ENCODE results near the gene ZNF646.
A peak's percentile ranks its signal among the peaks of the same experiment; 100 is the strongest.

Gene ZNF646

DNA sequence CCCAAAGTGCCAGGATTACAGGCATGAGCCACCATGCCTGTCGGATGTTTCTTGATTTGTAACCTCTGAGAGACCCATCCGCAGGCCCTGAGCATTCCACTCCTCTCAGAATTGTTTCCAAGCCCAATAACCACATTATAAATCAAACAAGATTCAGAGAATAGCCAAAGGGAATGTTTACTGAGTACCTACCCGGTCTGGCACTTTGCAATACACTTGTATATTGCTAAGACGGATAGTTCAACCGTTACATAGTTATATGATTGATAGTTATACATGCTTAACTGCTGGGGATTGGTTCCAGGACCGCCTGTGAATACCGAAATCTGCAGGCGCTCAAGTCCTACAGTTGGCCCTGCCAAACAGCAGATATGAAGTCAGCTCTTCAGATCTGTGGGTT is 40.2 kb downstream of the ZNF646 start:
- no peak overlapping the region for H3K4me3 ChIP-seq (replicated peaks; ENCODE audit: low read depth, low read length)
- TF ChIP-seq, protein P1, sequence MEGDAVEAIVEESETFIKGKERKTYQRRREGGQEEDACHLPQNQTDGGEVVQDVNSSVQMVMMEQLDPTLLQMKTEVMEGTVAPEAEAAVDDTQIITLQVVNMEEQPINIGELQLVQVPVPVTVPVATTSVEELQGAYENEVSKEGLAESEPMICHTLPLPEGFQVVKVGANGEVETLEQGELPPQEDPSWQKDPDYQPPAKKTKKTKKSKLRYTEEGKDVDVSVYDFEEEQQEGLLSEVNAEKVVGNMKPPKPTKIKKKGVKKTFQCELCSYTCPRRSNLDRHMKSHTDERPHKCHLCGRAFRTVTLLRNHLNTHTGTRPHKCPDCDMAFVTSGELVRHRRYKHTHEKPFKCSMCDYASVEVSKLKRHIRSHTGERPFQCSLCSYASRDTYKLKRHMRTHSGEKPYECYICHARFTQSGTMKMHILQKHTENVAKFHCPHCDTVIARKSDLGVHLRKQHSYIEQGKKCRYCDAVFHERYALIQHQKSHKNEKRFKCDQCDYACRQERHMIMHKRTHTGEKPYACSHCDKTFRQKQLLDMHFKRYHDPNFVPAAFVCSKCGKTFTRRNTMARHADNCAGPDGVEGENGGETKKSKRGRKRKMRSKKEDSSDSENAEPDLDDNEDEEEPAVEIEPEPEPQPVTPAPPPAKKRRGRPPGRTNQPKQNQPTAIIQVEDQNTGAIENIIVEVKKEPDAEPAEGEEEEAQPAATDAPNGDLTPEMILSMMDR (IDR thresholded peaks at IDR 0.05; ENCODE audit: low read length, missing control alignments) = no peak
- no peak for DNase-seq (ENCODE audit: low read depth)

DNA sequence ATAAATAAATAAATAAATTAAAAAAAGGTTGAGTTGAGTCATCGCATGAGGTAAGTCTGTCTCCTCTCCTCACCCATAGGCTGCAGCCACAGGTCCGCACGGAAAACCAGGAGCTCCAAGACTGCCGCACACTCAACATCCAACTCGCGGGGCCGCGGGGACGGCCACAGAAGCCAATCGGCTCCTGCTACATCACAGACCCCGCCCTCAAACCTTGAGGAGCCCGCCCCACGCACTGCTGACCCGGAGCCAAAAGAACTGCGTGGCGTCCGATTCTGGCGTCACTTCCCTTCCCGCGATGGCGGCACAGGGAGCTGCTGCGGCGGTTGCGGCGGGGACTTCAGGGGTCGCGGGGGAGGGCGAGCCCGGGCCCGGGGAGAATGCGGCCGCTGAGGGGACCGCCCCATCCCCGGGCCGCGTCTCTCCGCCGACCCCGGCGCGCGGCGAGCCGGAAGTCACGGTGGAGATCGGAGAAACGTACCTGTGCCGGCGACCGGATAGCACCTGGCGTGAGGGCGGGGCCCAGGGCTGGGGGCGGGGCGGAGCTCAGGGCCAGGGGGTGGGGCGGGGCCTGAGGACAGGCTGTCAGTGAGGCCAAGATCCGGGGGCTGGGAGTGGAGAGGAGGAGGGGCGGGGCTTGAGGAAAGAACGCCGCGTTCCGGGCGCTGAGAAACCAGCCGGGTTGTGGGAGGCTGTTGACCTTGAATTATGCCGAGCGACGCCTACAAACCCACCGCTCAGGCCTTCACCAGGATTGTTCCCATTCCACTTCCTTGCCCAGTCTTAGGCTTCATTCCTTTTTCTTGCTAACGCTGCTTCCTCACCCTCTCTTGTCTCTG is 43.4 kb downstream of the ZNF646 start, which contains the start of gene KAT8:
KAT8 (plus strand) TSS at position 281 of the 839 bp plus-strand sequence; CDS start at position 299, 18 bp downstream.
- TF ChIP-seq, protein P1 (IDR thresholded peaks at IDR 0.05; ENCODE audit: low read length, missing control alignments) = no peak
- peak within 1 kb of the TSS; percentile 69 for H3K4me3 ChIP-seq (replicated peaks; ENCODE audit: low read depth, low read length)
- DNase-seq (ENCODE audit: low read depth) = peak; percentile 99

DNA sequence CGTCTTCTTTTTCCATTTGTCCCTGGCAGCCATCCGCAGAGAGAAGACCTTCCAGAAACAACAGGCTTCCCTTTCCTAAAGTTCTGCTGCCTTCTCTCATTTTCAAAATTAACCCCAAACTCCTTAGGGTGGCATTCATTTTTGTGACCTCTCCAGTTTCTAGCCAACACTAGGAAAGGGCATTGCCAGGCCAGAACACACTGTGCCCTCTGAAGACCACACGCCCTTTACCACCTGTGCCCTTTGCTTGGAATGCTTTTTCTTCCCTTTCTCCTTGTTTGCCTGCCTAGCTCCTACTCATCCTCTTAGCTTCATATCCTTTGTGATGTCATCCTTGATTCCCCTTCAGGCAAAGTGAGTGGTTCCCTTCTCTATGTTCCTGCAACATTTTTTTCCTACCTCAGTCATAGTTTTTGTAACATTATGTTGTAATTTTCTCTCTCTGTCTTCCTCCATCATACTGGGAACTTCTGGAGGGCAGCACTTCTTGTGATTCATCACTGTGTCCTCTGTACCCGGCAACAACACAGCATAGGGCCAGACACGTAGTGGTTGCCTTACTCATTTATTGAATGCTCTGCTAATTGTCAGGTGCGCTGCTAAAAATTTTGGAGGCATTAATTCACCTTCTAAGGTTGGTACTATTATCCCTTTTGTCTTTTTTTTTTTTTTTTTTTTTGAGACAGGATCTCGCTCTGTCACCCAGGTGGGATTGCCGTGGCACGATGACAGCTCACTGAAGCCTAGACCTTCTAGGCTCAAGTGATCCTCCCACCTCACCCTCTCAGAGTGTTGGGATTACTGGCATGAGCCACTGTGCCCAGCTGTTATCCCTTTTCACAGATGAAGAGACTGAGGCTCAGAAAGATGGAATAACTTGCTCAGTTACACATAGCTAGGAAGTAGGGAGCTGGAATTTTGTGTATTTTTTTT is 44.3 kb downstream of the ZNF646 start:
- DNase-seq (ENCODE audit: low read depth) = peak; percentile 71
- peak overlapping the region; percentile 69 for H3K4me3 ChIP-seq (replicated peaks; ENCODE audit: low read depth, low read length)
- TF ChIP-seq, protein P1 (IDR thresholded peaks at IDR 0.05; ENCODE audit: low read length, missing control alignments) = no peak

DNA sequence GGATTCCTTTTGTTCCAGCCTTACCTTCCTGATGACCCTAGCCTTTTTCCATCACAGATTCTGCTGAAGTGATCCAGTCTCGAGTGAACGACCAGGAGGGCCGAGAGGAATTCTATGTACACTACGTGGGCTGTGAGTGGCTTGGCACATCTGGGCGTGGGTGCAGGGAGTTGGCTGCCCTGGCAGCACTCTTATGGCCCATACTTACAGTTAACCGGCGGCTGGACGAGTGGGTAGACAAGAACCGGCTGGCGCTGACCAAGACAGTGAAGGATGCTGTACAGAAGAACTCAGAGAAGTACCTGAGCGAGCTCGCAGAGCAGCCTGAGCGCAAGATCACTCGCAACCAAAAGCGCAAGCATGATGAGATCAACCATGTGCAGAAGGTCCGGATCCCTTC is 45.9 kb downstream of the ZNF646 start:
- no peak for DNase-seq (ENCODE audit: low read depth)
- TF ChIP-seq, protein P1 (IDR thresholded peaks at IDR 0.05; ENCODE audit: low read length, missing control alignments) = no peak
- no peak overlapping the region for H3K4me3 ChIP-seq (replicated peaks; ENCODE audit: low read depth, low read length)

DNA sequence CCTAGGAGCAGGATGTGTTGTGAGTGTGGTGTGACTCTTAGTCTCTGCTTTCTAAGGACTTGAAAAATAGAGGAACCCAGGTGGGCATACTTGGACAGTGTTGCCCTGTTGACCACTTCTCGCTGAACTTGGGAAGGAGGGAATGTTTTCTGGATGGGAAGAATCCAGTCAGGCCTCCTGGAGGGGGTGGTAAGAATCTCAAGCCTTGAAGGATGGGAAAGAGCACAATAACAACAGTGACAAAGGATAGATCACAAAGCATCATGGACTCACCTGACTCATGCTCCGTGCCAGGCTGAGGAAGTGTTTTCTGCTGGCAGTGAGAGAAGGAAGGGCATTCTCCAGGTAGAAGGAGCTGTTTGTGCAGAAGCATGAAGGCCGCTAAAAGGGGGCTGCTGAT is 51.6 kb downstream of the ZNF646 start:
- DNase-seq (ENCODE audit: low read depth) = no peak
- TF ChIP-seq, protein P1 (IDR thresholded peaks at IDR 0.05; ENCODE audit: low read length, missing control alignments) = no peak
- H3K4me3 ChIP-seq (replicated peaks; ENCODE audit: low read depth, low read length) = no peak overlapping the region

DNA sequence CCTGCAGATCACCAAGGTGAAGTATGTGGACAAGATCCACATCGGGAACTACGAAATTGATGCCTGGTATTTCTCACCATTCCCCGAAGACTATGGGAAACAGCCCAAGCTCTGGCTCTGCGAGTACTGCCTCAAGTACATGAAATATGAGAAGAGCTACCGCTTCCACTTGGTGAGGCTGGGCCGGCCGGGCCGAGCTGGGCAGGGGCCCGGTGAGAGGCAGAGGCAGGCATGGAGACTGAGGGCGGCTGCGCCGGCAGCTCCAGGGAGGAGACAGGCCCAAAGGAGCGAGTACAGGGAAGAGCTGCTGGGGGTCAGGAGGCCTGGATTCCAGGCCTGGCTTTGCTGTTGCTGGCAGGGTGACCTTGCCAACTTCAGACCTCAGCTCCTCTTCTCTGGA is 53.0 kb downstream of the ZNF646 start:
- TF ChIP-seq, protein P1 (IDR thresholded peaks at IDR 0.05; ENCODE audit: low read length, missing control alignments) = no peak
- no peak for DNase-seq (ENCODE audit: low read depth)
- H3K4me3 ChIP-seq (replicated peaks; ENCODE audit: low read depth, low read length) = no peak overlapping the region

All from fibroblast of pulmonary artery (primary cell).